SU-DHL-6 (cell line): ENCODE data around the gene RNF32.

ENCODE experiments used
- EZH2phosphoT487 ChIP-seq: fragments of 200-600 bp; sonication (generic), shearing (Covaris generic); conservative IDR thresholded peaks from 2 replicates; pipeline ENCODE4 v1.6.1; 2018; ENCODE audit warnings: mild to moderate bottlenecking, antibody characterized with exemption, low read length, moderate library complexity, mixed read lengths
- TF ChIP-seq, protein P1 (sequence below): fragments of 200-600 bp; sonication (generic); IDR thresholded peaks from one replicate; pipeline ENCODE4 v1.5.1; 2017; ENCODE audit warnings: antibody characterized with exemption, mild to moderate bottlenecking, low read length, moderate library complexity; ENCODE audit not compliant: insufficient read depth, poor library complexity, severe bottlenecking

DNA sequence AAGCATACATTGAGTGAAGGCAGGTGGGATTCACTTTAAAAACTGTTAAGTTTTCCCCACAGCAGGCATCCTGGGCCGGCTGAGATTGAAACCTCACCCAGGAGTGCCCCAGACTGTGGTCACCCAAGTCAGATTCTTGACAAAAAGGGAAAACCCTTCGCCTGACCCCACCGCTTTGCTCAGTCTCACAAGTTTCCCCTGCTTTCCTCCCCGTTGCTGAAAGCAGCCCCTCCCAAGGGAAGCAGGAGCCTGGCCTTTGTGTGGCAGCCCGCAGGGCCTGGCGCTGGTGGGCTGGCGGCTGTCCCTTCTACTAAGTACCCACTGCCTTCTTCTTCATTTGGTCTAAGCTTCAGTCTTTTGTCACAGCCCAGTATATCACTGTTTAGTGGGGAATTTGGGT, 16.0 kb downstream of the RNF32 start:
- TF ChIP-seq EZH2phosphoT487 = no peak
- TF ChIP-seq, protein P1, sequence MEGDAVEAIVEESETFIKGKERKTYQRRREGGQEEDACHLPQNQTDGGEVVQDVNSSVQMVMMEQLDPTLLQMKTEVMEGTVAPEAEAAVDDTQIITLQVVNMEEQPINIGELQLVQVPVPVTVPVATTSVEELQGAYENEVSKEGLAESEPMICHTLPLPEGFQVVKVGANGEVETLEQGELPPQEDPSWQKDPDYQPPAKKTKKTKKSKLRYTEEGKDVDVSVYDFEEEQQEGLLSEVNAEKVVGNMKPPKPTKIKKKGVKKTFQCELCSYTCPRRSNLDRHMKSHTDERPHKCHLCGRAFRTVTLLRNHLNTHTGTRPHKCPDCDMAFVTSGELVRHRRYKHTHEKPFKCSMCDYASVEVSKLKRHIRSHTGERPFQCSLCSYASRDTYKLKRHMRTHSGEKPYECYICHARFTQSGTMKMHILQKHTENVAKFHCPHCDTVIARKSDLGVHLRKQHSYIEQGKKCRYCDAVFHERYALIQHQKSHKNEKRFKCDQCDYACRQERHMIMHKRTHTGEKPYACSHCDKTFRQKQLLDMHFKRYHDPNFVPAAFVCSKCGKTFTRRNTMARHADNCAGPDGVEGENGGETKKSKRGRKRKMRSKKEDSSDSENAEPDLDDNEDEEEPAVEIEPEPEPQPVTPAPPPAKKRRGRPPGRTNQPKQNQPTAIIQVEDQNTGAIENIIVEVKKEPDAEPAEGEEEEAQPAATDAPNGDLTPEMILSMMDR = no peak
